Measurements from ENCODE around the gene LOC128125822.
"Not testable (repeated sequence)": the region's sequence is repeated elsewhere in the genome, so short reads cannot be mapped to it uniquely, and the experiment has no call there.

Gene LOC128125822

DNA sequence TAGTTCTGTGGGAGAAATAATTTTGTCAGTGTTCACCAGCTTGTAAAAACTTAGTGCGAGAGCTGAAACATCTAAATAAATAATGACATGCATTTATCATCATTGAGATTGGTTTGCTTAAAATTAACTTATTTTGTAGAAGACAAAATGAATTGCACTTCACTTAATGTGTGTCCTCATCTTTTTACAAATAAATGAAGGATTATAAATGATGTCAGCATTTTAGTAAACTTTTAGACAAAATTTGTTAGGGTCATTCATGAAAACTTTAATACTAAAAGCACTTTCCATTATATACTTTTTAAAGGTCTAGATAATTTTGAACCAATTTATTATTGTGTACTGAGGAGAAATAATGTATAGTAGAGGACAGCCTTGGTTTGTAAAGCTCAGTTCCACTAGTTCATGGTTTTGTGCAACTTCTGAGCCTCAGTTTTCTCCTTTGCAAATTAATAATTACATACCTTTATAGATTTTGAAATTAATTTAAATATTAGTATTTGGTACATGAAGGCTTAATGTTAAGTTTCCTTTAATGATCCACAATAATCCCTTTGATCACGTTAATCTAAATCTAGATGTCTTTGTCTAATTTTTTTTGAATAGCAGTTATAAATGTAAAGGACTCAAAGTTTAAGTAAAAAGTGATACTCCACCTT lies 9.2 kb downstream of the LOC128125822 start:
- intact Hi-C loops (cut with DNase I) = no loop called here
- 91% methylated on average over 2 of the region's 2 CpGs for WGBS (ENCODE audit: insufficient coverage, low coverage, low lambda C conversion rate, missing lambda C conversion rate)
- no peaks in the 10 kb centered on the region for H3K9me3 ChIP-seq
- H3K27me3 ChIP-seq = no peaks in the 10 kb centered on the region
- peaks cover 0 to 18% (median 6%) of the 10 kb centered on the region in 4 donors for H3K4me1 ChIP-seq
- DNase-seq (no peak), ATAC-seq (no peak)
- H3K4me3 ChIP-seq = no peak overlapping the region
- peak overlapping the region in 1 of 3 donors; percentile 2 for H3K27ac ChIP-seq
- peaks cover 0 to 68% (median 51%) of the 10 kb centered on the region in 4 donors for H3K36me3 ChIP-seq
- peak; percentile 40 for TF ChIP-seq POLR2A (IDR thresholded peaks at IDR 0.05)
- TF ChIP-seq, protein P1, sequence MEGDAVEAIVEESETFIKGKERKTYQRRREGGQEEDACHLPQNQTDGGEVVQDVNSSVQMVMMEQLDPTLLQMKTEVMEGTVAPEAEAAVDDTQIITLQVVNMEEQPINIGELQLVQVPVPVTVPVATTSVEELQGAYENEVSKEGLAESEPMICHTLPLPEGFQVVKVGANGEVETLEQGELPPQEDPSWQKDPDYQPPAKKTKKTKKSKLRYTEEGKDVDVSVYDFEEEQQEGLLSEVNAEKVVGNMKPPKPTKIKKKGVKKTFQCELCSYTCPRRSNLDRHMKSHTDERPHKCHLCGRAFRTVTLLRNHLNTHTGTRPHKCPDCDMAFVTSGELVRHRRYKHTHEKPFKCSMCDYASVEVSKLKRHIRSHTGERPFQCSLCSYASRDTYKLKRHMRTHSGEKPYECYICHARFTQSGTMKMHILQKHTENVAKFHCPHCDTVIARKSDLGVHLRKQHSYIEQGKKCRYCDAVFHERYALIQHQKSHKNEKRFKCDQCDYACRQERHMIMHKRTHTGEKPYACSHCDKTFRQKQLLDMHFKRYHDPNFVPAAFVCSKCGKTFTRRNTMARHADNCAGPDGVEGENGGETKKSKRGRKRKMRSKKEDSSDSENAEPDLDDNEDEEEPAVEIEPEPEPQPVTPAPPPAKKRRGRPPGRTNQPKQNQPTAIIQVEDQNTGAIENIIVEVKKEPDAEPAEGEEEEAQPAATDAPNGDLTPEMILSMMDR (IDR thresholded peaks at IDR 0.05) = no peak

DNA sequence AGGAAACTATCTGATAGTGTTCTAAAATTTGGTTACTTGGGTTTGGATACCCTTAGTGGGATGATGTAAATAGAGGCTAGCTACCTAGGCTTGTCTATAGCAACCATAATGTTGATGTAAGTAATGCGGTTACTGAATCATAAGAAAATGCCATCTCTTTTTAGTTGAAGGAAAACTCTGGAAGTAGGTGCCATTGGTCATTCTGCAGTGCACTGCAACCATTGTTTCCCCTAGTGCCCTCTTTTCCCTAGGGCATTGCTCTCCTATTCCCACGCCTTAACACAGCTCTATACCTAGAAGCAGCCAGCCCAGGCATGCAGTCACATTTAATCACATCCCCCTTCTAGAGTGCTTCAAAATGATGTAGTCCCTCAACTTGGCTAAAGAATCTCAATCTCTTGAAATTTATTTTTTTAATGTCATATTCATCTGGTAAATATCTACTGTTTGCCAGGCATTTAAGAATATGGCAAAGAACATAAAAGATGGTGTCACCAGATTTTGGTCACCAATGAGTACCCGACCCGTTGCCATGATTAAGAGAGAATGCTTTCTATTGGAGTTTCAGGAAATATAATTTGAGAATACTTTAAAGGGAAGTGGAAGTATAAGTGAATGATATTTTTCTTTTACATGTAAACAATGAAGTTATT lies 10.4 kb downstream of the LOC128125822 start:
- WGBS (ENCODE audit: insufficient coverage, low coverage, low lambda C conversion rate, missing lambda C conversion rate) = 66% methylated on average over 4 of the region's 4 CpGs
- intact Hi-C loops (cut with DNase I) = no loop called here
- peak; percentile 74 for TF ChIP-seq POLR2A (IDR thresholded peaks at IDR 0.05)
- TF ChIP-seq, protein P1 (IDR thresholded peaks at IDR 0.05) = no peak

DNA sequence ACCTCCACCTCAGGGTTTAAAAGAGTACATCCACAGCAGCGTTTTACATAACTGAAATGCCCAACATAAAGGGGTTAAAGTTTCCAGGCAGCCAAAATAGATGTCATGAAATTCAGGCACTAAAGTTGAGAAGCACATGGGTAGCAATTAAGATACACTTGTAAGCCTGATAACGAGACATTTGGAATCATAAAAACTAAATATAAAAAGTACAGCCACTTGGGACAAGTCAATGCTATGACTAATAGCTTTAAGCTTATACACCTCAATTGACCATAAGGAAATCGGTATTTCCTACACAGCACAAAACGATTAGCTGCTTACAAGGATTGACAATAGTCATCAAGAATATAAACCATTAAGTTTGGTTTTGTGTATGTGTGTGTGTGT lies 11.8 kb downstream of the LOC128125822 start:
- 54% methylated on average over 4 of the region's 4 CpGs for WGBS (ENCODE audit: insufficient coverage, low coverage, low lambda C conversion rate, missing lambda C conversion rate)
- H3K36me3 ChIP-seq = peaks cover 0 to 41% (median 30%) of the 10 kb centered on the region in 4 donors
- TF ChIP-seq, protein P1 (IDR thresholded peaks at IDR 0.05) = no peak
- TF ChIP-seq POLR2A (IDR thresholded peaks at IDR 0.05) = peak; percentile 34
- H3K9me3 ChIP-seq = no peaks in the 10 kb centered on the region
- ATAC-seq (peak; percentile 7 to 36 (median 12)), DNase-seq (no peak)
- intact Hi-C loops (cut with DNase I) = no loop called here
- no peaks in the 10 kb centered on the region for H3K4me1 ChIP-seq
- H3K27ac ChIP-seq = peak overlapping the region in 1 of 3 donors; percentile 0
- no peaks in the 10 kb centered on the region for H3K27me3 ChIP-seq
- H3K4me3 ChIP-seq = no peak overlapping the region

More for the DNA sequence above, 10.4 kb downstream of the LOC128125822 start:
- peak in 2 of 4 donors; percentile 2 to 3 for ATAC-seq
- Histone ChIP-seq H3K4me1 (peaks cover 0 to 7% (median 1%) of the 10 kb centered on the region in 4 donors), H3K4me3 (no peak overlapping the region), H3K27me3 (no peaks in the 10 kb centered on the region), H3K9me3 (no peaks in the 10 kb centered on the region), H3K27ac (peak overlapping the region in 1 of 3 donors; percentile 0), H3K36me3 (peaks cover 0 to 56% (median 41%) of the 10 kb centered on the region in 4 donors)
- no peak for DNase-seq

DNA sequence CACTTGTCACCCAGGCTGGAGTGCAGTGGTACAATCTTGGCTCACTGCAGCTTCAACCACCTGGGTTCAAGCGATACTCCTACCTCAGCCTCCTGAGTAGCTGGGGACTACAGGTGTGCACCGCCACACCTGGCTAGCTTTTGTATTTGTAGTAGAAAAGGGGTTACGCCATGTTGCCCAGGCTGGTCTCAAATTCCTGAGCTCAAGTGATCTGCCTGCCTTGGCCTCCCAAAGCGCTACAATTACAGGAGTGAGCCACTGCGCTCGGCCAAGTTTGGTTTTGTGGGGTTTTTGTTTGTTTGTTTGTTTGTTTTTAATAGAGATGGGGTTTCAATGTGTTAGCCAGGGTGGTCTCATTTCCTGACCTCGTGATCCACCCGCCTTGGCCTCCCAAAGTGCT lies 12.3 kb downstream of the LOC128125822 start:
- peaks cover 0 to 37% (median 26%) of the 10 kb centered on the region in 4 donors for H3K36me3 ChIP-seq
- ATAC-seq = peak; percentile 3 to 48 (median 16)
- no peak overlapping the region for H3K4me3 ChIP-seq
- no peaks in the 10 kb centered on the region for H3K9me3 ChIP-seq
- H3K4me1 ChIP-seq = no peaks in the 10 kb centered on the region
- no peak for DNase-seq
- 83% methylated on average over 4 of the region's 8 CpGs for WGBS (ENCODE audit: insufficient coverage, low coverage, low lambda C conversion rate, missing lambda C conversion rate)
- peak overlapping the region in 1 of 3 donors; percentile 0 for H3K27ac ChIP-seq
- TF ChIP-seq, protein P1 (IDR thresholded peaks at IDR 0.05) = no peak
- TF ChIP-seq POLR2A (IDR thresholded peaks at IDR 0.05) = no peak
- intact Hi-C loops (cut with DNase I) = no loop called here
- no peaks in the 10 kb centered on the region for H3K27me3 ChIP-seq

DNA sequence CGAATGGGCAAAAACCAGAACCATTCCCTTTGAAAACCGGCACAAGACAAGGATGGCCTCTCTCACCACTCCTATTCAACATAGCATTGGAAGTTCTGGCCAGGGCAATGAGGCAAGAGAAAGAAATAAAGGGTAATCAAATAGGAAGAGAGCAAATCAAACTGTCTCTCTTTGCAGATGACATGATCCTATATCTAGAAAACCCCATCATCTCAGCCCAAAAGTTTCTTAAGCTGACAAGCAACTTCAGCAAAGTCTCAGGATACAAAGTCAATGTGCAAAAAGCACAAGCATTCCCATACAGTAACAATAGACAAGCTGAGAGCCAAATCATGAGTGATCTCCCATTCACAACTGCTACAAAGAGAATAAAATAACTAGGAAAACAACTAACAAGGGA lies 13.4 kb downstream of the LOC128125822 start:
- H3K36me3 ChIP-seq = peaks cover 0 to 26% (median 16%) of the 10 kb centered on the region in 4 donors
- WGBS (ENCODE audit: insufficient coverage, low coverage, low lambda C conversion rate, missing lambda C conversion rate) = 35% methylated on average over 2 of the region's 2 CpGs
- H3K4me3 ChIP-seq; H3K27me3 ChIP-seq; H3K9me3 ChIP-seq; DNase-seq; intact Hi-C loops (cut with DNase I); H3K27ac ChIP-seq; H3K4me1 ChIP-seq; ATAC-seq: not testable (repeated sequence)

Measured in right lobe of liver (tissue), 6 donors.